T-cell (primary cell): Measurements from ENCODE around the gene ANO4. TPM values are rescaled to one million over a fixed set of nuclear protein-coding genes. Genes with fewer than 3 reads are reported as not detected.

Experiments
- ATAC-seq, 4 experiments: fragments of 200-7000 bp in 3 of 4; fragments of 150-1000 bp in 1 of 4; cut with Tn5 transposase; replicated peaks in 1 of 4; 1 replicate in 3 of 4; 2 replicates in 1 of 4; pipeline ENCODE4 v1.10.0; 2021; ENCODE audit warnings: moderate library complexity in 3 of 4, mild to moderate bottlenecking in 2 of 4, moderate number of reproducible peaks in 1 of 4
- CTCF ChIA-PET, 2 donors: fragments of 300-600 bp; sonication (Branson Sonifier 250); formaldehyde crosslinking; loops; one replicate each; lab custom pipeline; 2022; ENCODE audit warnings: antibody characterized with exemption in 2 of 2; lab: Charles Lee
- POLR2A ChIA-PET, 2 donors: fragments of 300-600 bp; sonication (Branson Sonifier 250); formaldehyde crosslinking; loops; one replicate each; lab custom pipeline; 2022; ENCODE audit warnings: antibody characterized with exemption in 2 of 2; lab: Charles Lee
- DNase-seq, 35 experiments: peaks; one replicate each; pipeline versions ENCODE4 v3.0.0 to v3.0.0-alpha.2; 2013 to 2023
- H3K27ac ChIP-seq: one replicate; pipeline ENCODE4 v1.5.1; 2013; ENCODE audit warnings: low read length
- H3K27me3 ChIP-seq, 2 experiments: replicated peaks in 1 of 2; 1 replicate in 1 of 2; 2 replicates in 1 of 2; pipeline versions ENCODE4 v1.6.1 to v1.7.0; 2013; ENCODE audit warnings: low read length in 1 of 2, mixed read lengths in 1 of 2; ENCODE audit not compliant: control insufficient read depth in 2 of 2, insufficient read depth in 2 of 2; ENCODE audit errors: extremely low read depth in 1 of 2
- H3K36me3 ChIP-seq, 2 donors: 1 replicate in 1 of 2; 2 replicates in 1 of 2; pipeline versions ENCODE4 v1.6.1 to v1.7.0; 2013; ENCODE audit warnings: low read length in 1 of 2; ENCODE audit not compliant: control insufficient read depth in 2 of 2, insufficient read depth in 1 of 2; ENCODE audit errors: extremely low read depth in 1 of 2
- H3K4me1 ChIP-seq, 2 experiments: 1 replicate in 1 of 2; 2 replicates in 1 of 2; pipeline versions ENCODE4 v1.6.1 to v1.7.0; 2013; ENCODE audit warnings: low read length in 2 of 2, mixed read lengths in 1 of 2; ENCODE audit not compliant: insufficient read depth in 2 of 2, control insufficient read depth in 1 of 2; ENCODE audit errors: extremely low read depth in 1 of 2
- H3K4me3 ChIP-seq, 2 donors: 1 replicate in 1 of 2; 2 replicates in 1 of 2; pipeline versions ENCODE4 v1.5.1 to v1.7.0; 2013; ENCODE audit warnings: mild to moderate bottlenecking in 2 of 2, low read length in 1 of 2, moderate library complexity in 1 of 2; ENCODE audit not compliant: control insufficient read depth in 1 of 2; ENCODE audit errors: extremely low read depth in 1 of 2
- H3K9me3 ChIP-seq: 2 replicates; pipeline ENCODE4 v1.7.0; 2013
- H3K27ac Mint-ChIP-seq, 2 donors: one replicate each; pipeline ENCODE4 v1.8.0; 2020 to 2021; ENCODE audit warnings: mild to moderate bottlenecking in 2 of 2, mixed read lengths in 2 of 2
- H3K27me3 Mint-ChIP-seq, 2 donors: one replicate each; pipeline ENCODE4 v1.8.0; 2021 to 2022; ENCODE audit warnings: mixed read lengths in 2 of 2
- H3K36me3 Mint-ChIP-seq: one replicate; pipeline ENCODE4 v1.8.0; 2021; ENCODE audit warnings: mixed read lengths
- H3K4me1 Mint-ChIP-seq, 3 donors: one replicate each; pipeline ENCODE4 v1.8.0; 2020 to 2022; ENCODE audit warnings: mixed read lengths in 3 of 3, mild to moderate bottlenecking in 1 of 3
- H3K4me3 Mint-ChIP-seq, 3 donors: one replicate each; pipeline ENCODE4 v1.8.0; 2020 to 2022; ENCODE audit warnings: mild to moderate bottlenecking in 3 of 3, mixed read lengths in 3 of 3, moderate library complexity in 3 of 3
- H3K9me3 Mint-ChIP-seq, 3 donors: one replicate each; pipeline ENCODE4 v1.8.0; 2020 to 2022; ENCODE audit warnings: mixed read lengths in 3 of 3
- WGBS: methylation state at CpG from one replicate; pipeline ENCODE4 v1.1.5; 2013; ENCODE audit warnings: missing lambda C conversion rate; ENCODE audit not compliant: insufficient coverage; 5-methylcytosine and 5-hydroxymethylcytosine counted together
- total RNA-seq, 35 experiments: library from RNA in 6 of 35; stranded (reverse) in 6 of 35; fragments of 120-200 nt in 1 of 35; gene quantifications; one replicate each; pipeline versions ENCODE4 v1.2.1 to v1.2.4 and lab custom pipeline; 2013 to 2026

The ANO4 gene
- total RNA-seq, 5 donors from 2014 or later (not counting 1 experiment from before 2014, with no cell fraction given), result 0.26 TPM; not detected in 4

DNA sequence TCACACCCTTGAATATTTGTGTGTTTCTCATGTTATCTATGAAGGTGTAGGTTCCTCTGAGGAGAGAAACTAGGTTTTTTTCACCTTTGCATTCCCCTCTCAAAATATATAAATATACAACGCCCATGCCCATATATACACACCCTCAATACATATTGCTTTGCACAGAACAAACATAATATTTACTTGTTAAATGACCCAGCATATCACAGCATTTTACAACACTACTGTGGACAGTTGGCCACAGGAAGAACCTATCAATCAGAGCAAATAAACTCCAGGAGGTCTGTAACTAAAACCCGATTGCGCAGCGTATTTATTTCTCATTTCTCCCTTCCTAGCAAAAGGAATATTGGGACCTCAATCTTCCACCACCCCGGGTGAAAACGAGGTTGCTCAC, 219.4 kb downstream of the ANO4 start:
- CTCF ChIA-PET, result no interaction called here
- no peaks in the 10 kb centered on the region for H3K36me3 Mint-ChIP-seq
- H3K4me1 ChIP-seq, result no peaks in the 10 kb centered on the region
- H3K4me3 Mint-ChIP-seq, result no peak overlapping the region
- peaks cover 3% of the 10 kb centered on the region for H3K9me3 ChIP-seq
- H3K27me3 ChIP-seq, result no peaks in the 10 kb centered on the region
- no peak overlapping the region for H3K27ac Mint-ChIP-seq
- H3K27ac ChIP-seq, result no peak overlapping the region
- WGBS, result no CpG with 5 or more reads among the region's 6 CpGs
- H3K27me3 Mint-ChIP-seq, result peaks cover 0 to 8% of the 10 kb centered on the region in 2 donors
- H3K4me3 ChIP-seq, result no peak overlapping the region
- no peaks in the 10 kb centered on the region for H3K4me1 Mint-ChIP-seq
- no peak for ATAC-seq
- POLR2A ChIA-PET, result no interaction called here
- H3K9me3 Mint-ChIP-seq, result peaks cover 18 to 28% (median 19%) of the 10 kb centered on the region in 3 donors
- DNase-seq, result no peak
- H3K36me3 ChIP-seq, result no peaks in the 10 kb centered on the region

DNA sequence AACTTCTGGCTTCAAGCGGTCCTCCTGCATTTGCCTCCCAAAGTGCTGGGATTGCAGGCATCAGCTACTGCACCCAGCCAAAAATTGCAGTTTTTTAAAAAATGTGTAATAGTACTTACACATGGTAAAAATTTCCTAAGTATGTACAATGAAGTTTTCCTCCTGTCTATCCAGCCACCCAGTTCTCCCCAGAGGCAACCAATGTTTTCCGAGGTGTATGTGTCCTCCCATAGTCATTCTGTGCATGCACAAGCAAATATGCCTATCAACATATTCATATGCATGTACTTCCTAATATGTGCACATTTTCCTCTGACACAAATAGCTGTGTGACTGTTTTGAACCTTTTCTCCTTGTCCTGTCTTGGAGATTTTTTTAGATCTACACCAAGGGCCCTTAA, 220.5 kb downstream of the ANO4 start:
- H3K27me3 ChIP-seq, result no peaks in the 10 kb centered on the region
- ChIA-PET POLR2A (no interaction called here), CTCF (no interaction called here)
- Mint-ChIP-seq H3K4me1 (no peaks in the 10 kb centered on the region), H3K27me3 (peaks cover 0 to 8% of the 10 kb centered on the region in 2 donors), H3K27ac (no peak overlapping the region), H3K4me3 (no peak overlapping the region), H3K9me3 (peaks cover 7 to 21% (median 9%) of the 10 kb centered on the region in 3 donors), H3K36me3 (no peaks in the 10 kb centered on the region)
- no peak overlapping the region for H3K4me3 ChIP-seq
- WGBS, result no CpG with 5 or more reads among the region's 2 CpGs
- no peak overlapping the region for H3K27ac ChIP-seq
- no peaks in the 10 kb centered on the region for H3K36me3 ChIP-seq
- ATAC-seq (no peak), DNase-seq (no peak)
- peaks cover under 1% of the 10 kb centered on the region for H3K9me3 ChIP-seq
- no peaks in the 10 kb centered on the region for H3K4me1 ChIP-seq

DNA sequence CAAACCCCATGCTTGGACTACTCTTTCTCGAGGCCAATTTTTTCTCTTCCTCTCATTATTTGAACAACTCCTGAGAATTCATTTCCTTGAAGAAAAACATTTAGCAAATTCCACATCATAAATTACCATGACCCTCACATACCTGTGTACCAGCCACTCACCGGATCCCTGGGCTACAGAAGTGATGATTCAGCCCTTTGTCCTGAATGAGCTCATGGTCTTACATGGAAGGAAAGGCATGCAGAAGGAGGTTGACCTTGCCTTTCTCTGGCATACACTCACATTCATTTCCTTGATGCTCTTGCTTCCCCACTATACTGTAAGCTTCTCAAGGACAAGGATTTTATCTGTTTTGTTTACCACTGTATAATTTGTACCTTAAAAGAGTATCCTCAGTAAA, 224.0 kb downstream of the ANO4 start:
- no peaks in the 10 kb centered on the region for H3K36me3 Mint-ChIP-seq
- no peak overlapping the region for H3K4me3 ChIP-seq

DNA sequence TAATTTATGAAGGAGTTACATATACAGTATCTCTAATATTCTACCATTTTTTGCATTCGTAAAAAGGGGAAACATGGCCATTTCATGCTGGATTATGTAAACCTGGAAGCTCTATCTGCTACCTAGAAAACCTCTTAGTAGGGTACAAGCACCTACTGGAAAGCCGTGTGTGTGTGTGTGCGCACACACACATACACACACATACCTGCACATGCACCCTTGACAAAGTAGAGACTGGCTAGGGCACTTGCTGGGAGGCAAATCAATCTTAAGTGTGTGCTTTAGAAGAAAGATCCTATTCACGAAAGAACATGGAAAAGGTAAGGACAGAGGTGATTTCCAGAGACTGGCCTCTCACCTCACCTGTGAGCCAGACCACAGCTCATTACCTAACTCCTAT, 224.6 kb downstream of the ANO4 start:
- no peak overlapping the region for H3K27ac ChIP-seq
- H3K4me3 ChIP-seq, result no peak overlapping the region
- Mint-ChIP-seq H3K9me3 (peaks cover 6 to 16% (median 11%) of the 10 kb centered on the region in 3 donors), H3K36me3 (no peaks in the 10 kb centered on the region), H3K4me1 (no peaks in the 10 kb centered on the region), H3K27ac (no peak overlapping the region), H3K27me3 (peaks cover 0 to 8% of the 10 kb centered on the region in 2 donors), H3K4me3 (no peak overlapping the region)
- WGBS, result no CpG with 5 or more reads among the region's 4 CpGs
- no peak for DNase-seq
- ChIA-PET POLR2A (no interaction called here), CTCF (no interaction called here)
- no peaks in the 10 kb centered on the region for H3K9me3 ChIP-seq
- no peak for ATAC-seq
- H3K36me3 ChIP-seq, result no peaks in the 10 kb centered on the region
- H3K27me3 ChIP-seq, result no peaks in the 10 kb centered on the region
- no peaks in the 10 kb centered on the region for H3K4me1 ChIP-seq

More for the DNA sequence above, 224.0 kb downstream of the ANO4 start:
- no peaks in the 10 kb centered on the region for H3K27me3 ChIP-seq
- no peak overlapping the region for H3K27ac ChIP-seq
- Mint-ChIP-seq H3K4me1 (no peaks in the 10 kb centered on the region), H3K9me3 (peaks cover 8 to 16% (median 11%) of the 10 kb centered on the region in 3 donors), H3K4me3 (no peak overlapping the region), H3K27me3 (peaks cover 0 to 8% of the 10 kb centered on the region in 2 donors), H3K27ac (no peak overlapping the region)
- POLR2A ChIA-PET, result no interaction called here
- no peaks in the 10 kb centered on the region for H3K4me1 ChIP-seq
- WGBS, result 88% methylated on average over 1 of the region's 2 CpGs
- ATAC-seq, result no peak
- no peak for DNase-seq
- H3K9me3 ChIP-seq, result no peaks in the 10 kb centered on the region
- CTCF ChIA-PET, result no interaction called here
- no peaks in the 10 kb centered on the region for H3K36me3 ChIP-seq

DNA sequence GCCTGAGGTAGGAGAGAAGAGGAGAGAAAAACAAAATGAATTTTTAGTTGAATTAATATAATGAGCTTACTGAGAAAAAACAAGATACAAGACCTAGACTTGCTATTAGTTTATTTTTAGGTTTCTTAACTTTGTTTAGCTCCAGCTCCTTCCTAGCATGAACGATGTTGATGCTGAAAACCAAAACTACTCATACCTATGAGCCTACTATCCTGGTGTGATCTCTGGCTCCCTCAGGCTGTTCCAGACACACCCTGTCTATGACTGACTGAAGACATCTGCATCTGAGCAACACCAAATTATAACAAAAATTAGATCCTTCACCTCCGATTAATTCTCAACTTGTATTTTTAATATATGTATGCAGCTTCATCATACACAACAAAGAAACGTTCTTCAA, 225.1 kb downstream of the ANO4 start:
- Mint-ChIP-seq H3K27ac (no peak overlapping the region), H3K27me3 (peaks cover 0 to 8% of the 10 kb centered on the region in 2 donors), H3K4me3 (no peak overlapping the region), H3K9me3 (peaks cover 6 to 16% (median 11%) of the 10 kb centered on the region in 3 donors), H3K36me3 (no peaks in the 10 kb centered on the region), H3K4me1 (no peaks in the 10 kb centered on the region)
- Histone ChIP-seq H3K4me3 (no peak overlapping the region), H3K36me3 (no peaks in the 10 kb centered on the region), H3K9me3 (no peaks in the 10 kb centered on the region), H3K4me1 (no peaks in the 10 kb centered on the region), H3K27ac (no peak overlapping the region), H3K27me3 (no peaks in the 10 kb centered on the region)
- 44% methylated on average over 1 of the region's 3 CpGs for WGBS
- no peak for ATAC-seq
- DNase-seq, result no peak
- CTCF ChIA-PET, result no interaction called here
- POLR2A ChIA-PET, result no interaction called here

DNA sequence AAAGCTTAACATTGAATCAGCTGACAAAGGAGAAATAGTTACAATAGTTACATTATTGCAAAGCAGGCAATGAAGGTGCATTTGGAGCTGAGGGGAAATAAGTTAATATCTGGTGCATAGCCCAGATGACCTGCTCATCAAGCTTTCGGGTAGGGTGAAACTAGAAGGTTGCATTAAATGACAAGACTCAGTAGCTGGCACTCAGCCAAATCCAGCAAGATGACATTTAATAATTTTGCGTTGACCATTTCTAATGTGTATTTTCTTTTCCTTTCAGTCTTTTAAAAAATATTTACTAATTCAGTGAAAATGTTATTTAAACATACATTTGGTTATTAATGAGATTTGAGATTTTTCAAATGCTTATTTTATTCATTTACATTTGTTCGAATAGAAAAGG, 226.9 kb downstream of the ANO4 start:
- H3K27me3 ChIP-seq, result no peaks in the 10 kb centered on the region
- ChIA-PET POLR2A (no interaction called here), CTCF (no interaction called here)
- 80% methylated on average over 1 of the region's 3 CpGs for WGBS
- Mint-ChIP-seq H3K27me3 (peaks cover 0 to 8% of the 10 kb centered on the region in 2 donors), H3K9me3 (peaks cover 6 to 15% (median 14%) of the 10 kb centered on the region in 3 donors), H3K27ac (no peak overlapping the region), H3K36me3 (no peaks in the 10 kb centered on the region), H3K4me3 (no peak overlapping the region), H3K4me1 (no peaks in the 10 kb centered on the region)
- H3K27ac ChIP-seq, result no peak overlapping the region
- no peaks in the 10 kb centered on the region for H3K4me1 ChIP-seq
- no peak for DNase-seq
- H3K9me3 ChIP-seq, result no peaks in the 10 kb centered on the region
- ATAC-seq, result no peak
- H3K36me3 ChIP-seq, result no peaks in the 10 kb centered on the region
- H3K4me3 ChIP-seq, result no peak overlapping the region

DNA sequence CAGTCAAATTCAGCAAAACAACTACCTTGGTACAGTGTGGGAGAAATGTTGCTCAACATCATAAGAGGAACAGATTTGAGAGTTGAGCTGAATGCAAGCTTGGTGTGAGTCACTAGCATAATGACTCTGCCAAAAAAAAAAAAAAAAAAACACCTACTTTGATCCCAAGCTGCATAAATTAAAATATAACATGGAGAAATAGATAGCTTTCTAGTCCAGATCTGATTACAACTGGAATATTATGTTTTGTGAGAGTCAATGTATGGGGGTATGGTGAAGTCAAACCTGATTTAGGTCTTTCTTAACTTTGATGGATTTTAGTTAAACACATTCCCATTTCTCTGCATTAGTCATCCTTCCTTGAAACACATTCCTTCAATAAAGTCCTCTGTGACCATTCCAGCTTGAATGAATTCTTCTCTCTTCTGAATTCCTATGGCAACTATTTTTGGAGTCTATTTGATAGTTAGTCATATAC, 227.4 kb downstream of the ANO4 start:
- H3K9me3 Mint-ChIP-seq, result peaks cover 6 to 13% (median 9%) of the 10 kb centered on the region in 3 donors
- no peak for ATAC-seq
- no peak overlapping the region for H3K27ac Mint-ChIP-seq
- Histone ChIP-seq H3K4me1 (no peaks in the 10 kb centered on the region), H3K27ac (no peak overlapping the region), H3K36me3 (no peaks in the 10 kb centered on the region), H3K9me3 (no peaks in the 10 kb centered on the region), H3K27me3 (no peaks in the 10 kb centered on the region), H3K4me3 (no peak overlapping the region)
- H3K27me3 Mint-ChIP-seq, result peaks cover 0 to 5% of the 10 kb centered on the region in 2 donors
- ChIA-PET POLR2A (no interaction called here), CTCF (interaction anchor here in 1 of 2 donors (0.6 kb wide), 1 partner anchor 56 kb away, joined by 7 read pairs; no protein-coding TSS in a partner anchor)
- no peak overlapping the region for H3K4me3 Mint-ChIP-seq
- no peak for DNase-seq
- H3K4me1 Mint-ChIP-seq, result no peaks in the 10 kb centered on the region
- H3K36me3 Mint-ChIP-seq, result no peaks in the 10 kb centered on the region
